Measurements from ENCODE around the gene CHPT1. TPM values are rescaled to one million over a fixed set of nuclear protein-coding genes. Genes with fewer than 3 reads are reported as not detected.

CHPT1 gene
- total and polyA plus RNA-seq, 8 donors: 26.8 to 69.0 (median 30.4) TPM

- peaks cover 0 to 82% of the 10 kb centered on the region in 2 donors for H3K36me3 ChIP-seq
- H3K27me3 ChIP-seq: no peaks in the 10 kb centered on the region
- no peak for TF ChIP-seq CTCF (IDR thresholded peaks at IDR 0.05)
- no peaks in the 10 kb centered on the region for H3K9me3 ChIP-seq
- no peak overlapping the region for H3K27ac ChIP-seq
- H3K4me1 ChIP-seq: no peaks in the 10 kb centered on the region
- DNase-seq (no peak), ATAC-seq (no peak)
- intact Hi-C loops (cut with DNase I): no loop called here
- H3K4me3 ChIP-seq: no peak overlapping the region
Observed at GRCh38 chr12:101740566-101740965, 43.1 kb downstream of the CHPT1 start.

- Histone ChIP-seq H3K4me1 (no peaks in the 10 kb centered on the region), H3K27me3 (no peaks in the 10 kb centered on the region), H3K27ac (no peak overlapping the region), H3K36me3 (peaks cover 0 to 84% of the 10 kb centered on the region in 2 donors), H3K4me3 (no peak overlapping the region), H3K9me3 (no peaks in the 10 kb centered on the region)
- intact Hi-C loops (cut with DNase I): no loop called here
- no peak for ATAC-seq
- no peak for DNase-seq
- no peak for TF ChIP-seq CTCF (IDR thresholded peaks at IDR 0.05)
Observed at GRCh38 chr12:101740980-101741379, 43.5 kb downstream of the CHPT1 start.

- TF ChIP-seq CTCF (IDR thresholded peaks at IDR 0.05): no peak
- no peak for DNase-seq
- H3K27ac ChIP-seq: no peak overlapping the region
- H3K4me3 ChIP-seq: no peak overlapping the region
- intact Hi-C loops (cut with DNase I): no loop called here
- no peak for ATAC-seq
- peaks cover 0 to 92% of the 10 kb centered on the region in 2 donors for H3K36me3 ChIP-seq
- no peaks in the 10 kb centered on the region for H3K27me3 ChIP-seq
- H3K4me1 ChIP-seq: peaks cover 0 to 9% of the 10 kb centered on the region in 2 donors
- no peaks in the 10 kb centered on the region for H3K9me3 ChIP-seq
Observed at GRCh38 chr12:101743242-101743641, 45.8 kb downstream of the CHPT1 start.

GRCh38 chr12:101743724-101744472 lies 46.5 kb downstream of the CHPT1 start:
- ATAC-seq: no peak
- TF ChIP-seq CTCF (IDR thresholded peaks at IDR 0.05): no peak
- Histone ChIP-seq H3K27ac (no peak overlapping the region), H3K36me3 (peaks cover 0 to 91% of the 10 kb centered on the region in 2 donors), H3K4me1 (peaks cover 0 to 9% of the 10 kb centered on the region in 2 donors), H3K9me3 (no peaks in the 10 kb centered on the region), H3K27me3 (no peaks in the 10 kb centered on the region), H3K4me3 (no peak overlapping the region)
- DNase-seq: no peak
- intact Hi-C loops (cut with DNase I): no loop called here

GRCh38 chr12:101745481-101745880 lies 48.0 kb downstream of the CHPT1 start:
- DNase-seq: no peak
- TF ChIP-seq CTCF (IDR thresholded peaks at IDR 0.05): no peak
- no peak overlapping the region for H3K27ac ChIP-seq
- H3K9me3 ChIP-seq: no peaks in the 10 kb centered on the region
- H3K4me1 ChIP-seq: peaks cover 0 to 9% of the 10 kb centered on the region in 2 donors
- no peak for ATAC-seq
- intact Hi-C loops (cut with DNase I): no loop called here
- H3K4me3 ChIP-seq: no peak overlapping the region
- no peaks in the 10 kb centered on the region for H3K27me3 ChIP-seq
- H3K36me3 ChIP-seq: peaks cover 0 to 90% of the 10 kb centered on the region in 2 donors
